ENCODE results near the gene SLC9C1. TPM values are rescaled to one million over a fixed set of nuclear protein-coding genes. Genes with fewer than 3 reads are reported as not detected.

Gene SLC9C1
- total RNA-seq, 4 donors from 2014 or later, result not detected

GRCh38 chr3:112302150-112302830, 8.3 kb upstream of the SLC9C1 start:
- Histone ChIP-seq H3K27me3 (no peaks in the 10 kb centered on the region), H3K9me3 (no peaks in the 10 kb centered on the region), H3K27ac (no peak overlapping the region), H3K4me1 (peaks cover 0 to 27% (median 12%) of the 10 kb centered on the region in 3 donors), H3K4me3 (peak overlapping the region in 2 of 4 donors; percentile 48 to 68), H3K36me3 (no peaks in the 10 kb centered on the region)
- no peak for DNase-seq
- 41 to 79% methylated on average over 2 to 7 of the region's 11 CpGs for WGBS, 2 donors
- intact Hi-C loops (cut with DNase I), result no loop called here
- no peak for TF ChIP-seq POLR2A (IDR thresholded peaks at IDR 0.05)
- TF ChIP-seq CTCF (IDR thresholded peaks at IDR 0.05), result no peak

GRCh38 chr3:112298781-112299180, 4.8 kb upstream of the SLC9C1 start:
- no peak overlapping the region for H3K27ac ChIP-seq
- TF ChIP-seq POLR2A (IDR thresholded peaks at IDR 0.05) (no peak), CTCF (IDR thresholded peaks at IDR 0.05) (no peak)
- H3K9me3 ChIP-seq, result no peaks in the 10 kb centered on the region
- H3K36me3 ChIP-seq, result no peaks in the 10 kb centered on the region
- peaks cover 0 to 24% (median 7%) of the 10 kb centered on the region in 3 donors for H3K4me1 ChIP-seq
- no peak for DNase-seq
- H3K27me3 ChIP-seq, result no peaks in the 10 kb centered on the region
- intact Hi-C loops (cut with DNase I), result loop anchor here (10.0 kb wide), 1 partner anchor 226 kb away; no protein-coding TSS in a partner anchor
- H3K4me3 ChIP-seq, result no peak overlapping the region

GRCh38 chr3:112297714-112298113, 3.7 kb upstream of the SLC9C1 start:
- Histone ChIP-seq H3K4me1 (peaks cover 0 to 18% (median under 1%) of the 10 kb centered on the region in 3 donors), H3K36me3 (no peaks in the 10 kb centered on the region), H3K9me3 (no peaks in the 10 kb centered on the region), H3K27ac (no peak overlapping the region), H3K4me3 (no peak overlapping the region), H3K27me3 (no peaks in the 10 kb centered on the region)
- intact Hi-C loops (cut with DNase I), result loop anchor here (10.0 kb wide), 1 partner anchor 227 kb away; no protein-coding TSS in a partner anchor
- TF ChIP-seq CTCF (IDR thresholded peaks at IDR 0.05) (no peak), POLR2A (IDR thresholded peaks at IDR 0.05) (no peak)
- DNase-seq, result no peak

- WGBS, 2 donors, result 83 to 86% methylated on average over 4 of the region's 4 CpGs
- no peak overlapping the region for H3K4me3 ChIP-seq
- no peaks in the 10 kb centered on the region for H3K27me3 ChIP-seq
- H3K27ac ChIP-seq, result no peak overlapping the region
- no peaks in the 10 kb centered on the region for H3K9me3 ChIP-seq
- no peaks in the 10 kb centered on the region for H3K36me3 ChIP-seq
- DNase-seq, result no peak
- H3K4me1 ChIP-seq, result peaks cover 0 to 7% (median 0%) of the 10 kb centered on the region in 3 donors
- intact Hi-C loops (cut with DNase I), result no loop called here
- TF ChIP-seq POLR2A (IDR thresholded peaks at IDR 0.05), result no peak
- TF ChIP-seq CTCF (IDR thresholded peaks at IDR 0.05), result no peak
Measured at GRCh38 chr3:112289011-112289410, 5.0 kb downstream of the SLC9C1 start.

- no peaks in the 10 kb centered on the region for H3K36me3 ChIP-seq
- H3K4me1 ChIP-seq, result no peaks in the 10 kb centered on the region
- intact Hi-C loops (cut with DNase I), result no loop called here
- 77 to 86% methylated on average over 1 of the region's 1 CpG for WGBS, 2 donors
- no peak overlapping the region for H3K27ac ChIP-seq
- H3K27me3 ChIP-seq, result no peaks in the 10 kb centered on the region
- TF ChIP-seq POLR2A (IDR thresholded peaks at IDR 0.05) (no peak), CTCF (IDR thresholded peaks at IDR 0.05) (no peak)
- no peak for DNase-seq
- H3K4me3 ChIP-seq, result no peak overlapping the region
- no peaks in the 10 kb centered on the region for H3K9me3 ChIP-seq
Measured at GRCh38 chr3:112280266-112280665, 13.8 kb downstream of the SLC9C1 start.

Measured in esophagus squamous epithelium (tissue), 5 donors.